ENCODE measurements around the gene NXF1.
"Not testable (repeated sequence)": the region's sequence is repeated elsewhere in the genome, so short reads cannot be mapped to it uniquely, and the experiment has no call there.

NXF1 gene

DNA sequence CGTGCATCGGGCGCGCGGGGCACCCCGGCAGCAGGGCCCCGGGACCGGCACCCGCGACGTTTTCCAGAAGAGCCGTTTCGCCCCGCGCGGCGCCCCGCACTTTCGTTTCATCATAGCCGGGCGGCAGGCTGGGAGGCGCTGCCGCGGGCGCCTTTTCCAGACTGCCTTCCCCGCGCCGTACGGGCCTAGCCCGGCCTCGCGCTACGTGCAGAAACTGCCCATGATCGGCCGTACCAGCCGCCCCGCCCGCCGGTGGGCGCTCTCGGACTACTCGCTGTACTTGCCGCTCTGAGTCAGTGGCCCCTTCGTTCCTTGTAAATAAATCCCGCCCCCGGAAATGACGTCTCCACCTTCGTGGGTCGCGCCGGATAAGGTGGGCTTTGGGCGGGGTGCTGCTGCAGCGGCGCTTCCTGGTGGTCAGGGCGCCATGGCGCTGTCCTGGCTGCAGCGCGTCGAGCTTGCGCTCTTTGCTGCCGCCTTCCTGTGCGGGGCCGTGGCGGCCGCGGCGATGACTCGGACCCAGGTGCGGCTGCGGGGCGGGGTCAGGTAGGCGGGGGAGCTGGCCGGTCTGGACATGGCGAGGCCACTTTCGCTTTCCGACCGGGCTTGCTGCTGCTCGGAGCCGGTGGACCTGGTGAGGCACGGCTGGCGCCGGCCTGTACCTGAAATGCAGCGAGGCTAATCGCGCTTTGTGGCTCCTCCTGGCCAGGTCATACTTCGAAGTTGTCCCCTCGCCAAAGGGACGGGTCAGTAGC lies 18.1 kb downstream of the NXF1 start, which contains the start of gene TMEM179B:
TSS of gene TMEM179B (plus strand) at position 398 of the 755 bp plus-strand sequence. CDS start at position 428, 30 bp downstream.
- peak; percentile 96 for DNase-seq (ENCODE audit: low read depth)

DNA sequence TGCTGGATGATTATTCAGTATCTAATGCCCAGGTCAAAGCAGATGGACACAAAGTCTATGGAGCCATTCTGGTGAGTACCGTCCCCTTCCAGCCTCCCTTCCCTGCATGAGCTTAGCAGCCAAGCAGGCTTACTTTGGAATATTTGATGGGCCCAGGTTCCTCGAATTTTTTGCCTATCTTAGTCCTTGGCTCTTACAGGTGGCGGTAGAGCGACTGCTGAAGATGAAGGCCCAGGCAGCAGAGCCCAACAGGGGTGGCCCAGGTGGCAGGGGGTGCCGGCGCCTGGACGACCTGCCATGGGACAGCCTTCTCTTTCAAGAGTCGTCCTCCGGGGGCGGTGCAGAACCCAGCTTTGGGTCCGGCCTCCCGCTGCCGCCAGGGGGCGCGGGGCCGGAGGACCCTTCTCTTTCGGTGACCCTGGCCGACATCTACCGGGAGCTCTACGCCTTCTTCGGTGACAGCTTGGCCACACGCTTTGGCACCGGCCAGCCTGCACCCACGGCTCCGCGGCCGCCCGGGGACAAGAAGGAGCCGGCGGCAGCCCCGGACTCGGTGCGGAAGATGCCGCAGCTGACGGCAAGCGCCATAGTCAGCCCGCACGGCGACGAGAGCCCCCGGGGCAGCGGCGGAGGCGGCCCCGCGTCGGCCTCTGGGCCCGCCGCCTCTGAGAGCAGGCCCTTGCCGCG lies 18.8 kb downstream of the NXF1 start:
- peak; percentile 62 for DNase-seq (ENCODE audit: low read depth)

GRCh38 chr11:62782753-62783152 lies 22.5 kb downstream of the NXF1 start:
- DNase-seq (ENCODE audit: low read depth), result no peak

DNA sequence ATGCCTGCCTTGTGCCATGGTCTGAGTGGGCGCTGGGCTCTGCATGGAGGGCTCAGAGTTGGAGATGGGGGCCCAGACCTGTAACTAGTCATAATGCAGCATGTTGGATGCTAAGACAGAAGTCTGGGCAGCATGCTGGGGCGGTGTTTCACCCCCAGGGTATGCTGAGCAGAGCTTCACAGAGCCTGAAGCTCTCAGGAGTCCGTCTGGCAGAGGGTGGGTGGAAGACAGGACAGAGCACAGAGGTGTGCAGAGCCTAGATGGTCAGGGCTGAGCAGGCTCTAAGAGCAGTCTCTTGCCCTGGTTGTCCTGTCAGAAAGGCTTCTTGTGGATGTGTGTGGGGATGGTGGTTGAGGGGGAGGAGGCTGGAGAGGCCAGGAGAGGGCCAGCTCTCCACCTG lies 26.8 kb downstream of the NXF1 start:
- no peak for DNase-seq (ENCODE audit: low read depth)

- DNase-seq (ENCODE audit: low read depth), result no peak
These were observed 27.9 kb downstream of the NXF1 start for GRCh38 chr11:62777389-62777788.

DNA sequence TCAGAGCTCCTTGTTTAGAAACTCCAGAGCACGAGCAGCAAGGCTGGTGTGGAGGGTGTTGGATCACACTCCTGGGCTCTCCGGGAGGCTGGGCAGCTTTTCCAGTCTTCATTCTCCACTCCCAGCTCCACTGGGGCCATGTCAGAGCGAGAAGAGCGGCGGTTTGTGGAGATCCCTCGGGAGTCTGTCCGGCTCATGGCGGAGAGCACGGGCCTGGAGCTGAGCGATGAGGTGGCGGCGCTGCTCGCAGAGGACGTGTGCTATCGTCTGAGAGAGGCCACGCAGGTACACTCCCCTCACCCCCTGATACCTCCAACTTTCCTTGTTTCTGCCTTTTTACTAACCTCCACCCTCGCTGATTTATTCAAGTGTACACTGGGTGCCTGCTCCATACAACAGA lies 29.6 kb downstream of the NXF1 start:
- DNase-seq (ENCODE audit: low read depth), result no peak

DNA sequence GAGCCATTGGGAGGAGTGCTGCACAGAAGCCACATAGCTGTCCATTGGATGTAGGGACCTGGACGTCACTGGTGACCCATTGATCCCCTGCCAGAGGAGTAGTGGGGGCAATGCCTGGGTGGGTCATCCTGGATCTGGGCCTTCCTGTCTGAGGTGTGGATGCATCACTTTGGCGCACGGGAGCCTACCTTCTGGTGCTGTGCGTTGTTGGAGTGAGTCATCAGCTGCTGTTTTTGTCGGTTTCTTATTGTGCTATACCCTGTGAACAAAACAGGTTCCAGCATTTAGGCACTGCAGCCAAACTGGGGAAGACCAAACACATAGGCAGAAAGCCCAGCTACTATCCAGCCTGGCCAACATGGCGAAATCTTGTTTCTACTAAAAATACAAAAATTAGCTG lies 30.8 kb downstream of the NXF1 start:
- no peak for DNase-seq (ENCODE audit: low read depth)

DNA sequence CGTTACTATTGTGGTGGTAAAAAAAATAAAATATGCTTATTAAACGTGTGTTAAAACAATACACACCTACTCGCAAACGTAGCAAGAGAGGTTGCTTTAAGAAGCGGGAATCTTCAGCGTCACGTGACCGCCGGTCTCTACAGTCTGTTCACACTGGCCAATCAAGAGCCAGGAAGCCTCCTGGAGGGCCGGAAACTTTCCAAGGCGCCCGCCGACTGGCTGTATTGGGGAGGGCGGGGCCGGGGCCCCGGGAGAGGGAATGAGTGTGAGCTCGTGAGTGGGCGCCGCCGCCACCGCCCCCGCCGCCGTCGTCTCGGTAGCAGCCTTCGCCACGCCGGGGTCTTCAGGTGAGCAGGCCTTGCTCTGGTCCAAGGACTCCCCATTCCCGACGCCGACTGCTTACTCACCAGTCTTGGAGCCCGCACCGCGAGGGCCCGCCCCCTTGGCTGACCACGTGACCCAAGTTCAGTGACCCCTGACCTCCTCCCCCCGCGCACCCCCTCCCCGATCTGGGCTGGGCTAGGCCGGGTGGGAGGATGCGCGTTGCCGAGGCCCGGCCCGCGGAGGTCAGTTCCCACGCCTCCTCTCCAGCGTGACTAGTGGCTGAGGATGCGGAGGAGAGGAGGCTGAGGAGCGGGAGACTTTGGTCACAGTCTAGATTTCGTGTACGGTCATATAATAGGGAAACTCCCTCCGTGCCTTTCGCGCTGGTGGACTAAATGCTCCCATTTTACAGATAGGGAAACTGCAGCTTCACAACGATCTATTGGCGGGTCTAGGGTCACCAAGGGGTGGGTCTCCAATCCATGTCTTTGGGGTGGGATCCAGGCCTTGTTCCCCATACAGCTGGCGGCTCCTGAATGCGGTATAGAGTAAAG lies 33.9 kb downstream of the NXF1 start, which contains the start of gene TAF6L:
TSS of gene TAF6L (plus strand) at position 253 of the 878 bp plus-strand sequence. CDS start 4,388 bp downstream, outside the sequence.
- DNase-seq (ENCODE audit: low read depth), result peak; percentile 95

- DNase-seq (ENCODE audit: low read depth), result no peak
These were observed 34.5 kb downstream of the NXF1 start for GRCh38 chr11:62770778-62771143.

DNA sequence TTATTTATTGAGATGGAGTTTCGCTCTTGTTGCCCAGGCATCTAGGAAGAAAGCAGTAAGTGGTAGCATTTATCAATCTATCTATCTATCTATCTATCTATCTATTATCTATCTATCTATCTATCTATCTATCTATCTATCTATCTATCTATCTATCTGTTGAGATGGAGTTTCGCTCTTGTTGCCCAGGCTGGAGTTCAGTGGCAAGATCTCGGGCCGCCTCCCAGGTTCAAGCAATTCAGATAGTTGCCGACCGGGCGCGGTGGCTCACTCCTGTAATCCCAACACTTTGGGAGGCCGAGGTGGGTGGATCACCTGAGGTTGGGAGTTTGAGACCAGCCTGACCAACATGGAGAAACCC lies 44.4 kb downstream of the NXF1 start:
- DNase-seq (ENCODE audit: low read depth), result not testable (repeated sequence)

DNA sequence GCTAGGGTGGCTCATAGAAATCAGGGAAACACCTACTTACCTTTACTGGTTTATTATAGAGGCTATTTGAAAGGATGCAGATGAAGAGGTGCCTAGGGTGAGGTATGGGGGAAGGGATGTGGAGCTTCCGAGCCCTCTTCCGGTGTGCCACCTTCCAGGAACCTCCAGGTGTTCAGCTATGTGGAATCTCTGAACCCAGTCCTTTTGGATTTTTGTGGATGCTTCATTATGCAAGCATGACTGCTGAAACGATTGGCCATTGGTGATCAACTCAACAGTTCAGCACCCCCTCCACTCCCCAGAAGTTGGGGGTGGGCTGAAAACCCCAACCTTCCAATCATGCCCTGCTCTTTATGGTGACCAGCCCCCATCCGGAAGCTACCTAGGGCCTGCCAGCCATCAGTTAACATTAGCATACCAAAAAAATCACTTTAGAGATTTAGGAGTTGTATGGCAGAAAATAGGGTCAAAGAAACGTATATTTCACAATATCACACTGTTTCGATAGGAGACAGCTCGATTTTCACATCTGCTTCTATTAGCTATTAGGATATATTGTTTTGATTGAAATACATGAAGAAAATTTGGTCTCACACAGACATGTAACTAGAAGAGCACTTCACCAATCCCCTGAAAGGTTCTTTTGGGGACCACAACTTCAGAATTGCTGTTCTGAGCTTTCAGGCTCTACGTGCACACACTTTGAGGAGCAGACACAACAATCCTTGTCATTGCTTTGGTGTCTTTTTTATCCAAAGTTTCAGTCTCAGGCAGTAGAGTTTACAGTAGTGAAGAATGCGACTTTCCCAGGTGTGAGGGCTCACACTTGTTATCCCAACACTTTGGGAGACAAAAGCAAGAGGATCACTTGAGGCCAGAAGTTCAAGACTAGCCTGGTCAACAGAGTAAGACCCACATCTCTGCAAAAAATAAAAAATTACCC lies 47.1 kb downstream of the NXF1 start:
- DNase-seq (ENCODE audit: low read depth), result no peak

- DNase-seq (ENCODE audit: low read depth), result no peak
These were observed 50.1 kb downstream of the NXF1 start for GRCh38 chr11:62755086-62755615.

- DNase-seq (ENCODE audit: low read depth), result peak; percentile 99
These were observed 51.3 kb downstream of the NXF1 start, which contains the start of gene ZBTB3 for GRCh38 chr11:62753736-62754603. ZBTB3 (minus strand) TSS chr11:62754160; CDS start chr11:62753664, 496 bp downstream.

DNA sequence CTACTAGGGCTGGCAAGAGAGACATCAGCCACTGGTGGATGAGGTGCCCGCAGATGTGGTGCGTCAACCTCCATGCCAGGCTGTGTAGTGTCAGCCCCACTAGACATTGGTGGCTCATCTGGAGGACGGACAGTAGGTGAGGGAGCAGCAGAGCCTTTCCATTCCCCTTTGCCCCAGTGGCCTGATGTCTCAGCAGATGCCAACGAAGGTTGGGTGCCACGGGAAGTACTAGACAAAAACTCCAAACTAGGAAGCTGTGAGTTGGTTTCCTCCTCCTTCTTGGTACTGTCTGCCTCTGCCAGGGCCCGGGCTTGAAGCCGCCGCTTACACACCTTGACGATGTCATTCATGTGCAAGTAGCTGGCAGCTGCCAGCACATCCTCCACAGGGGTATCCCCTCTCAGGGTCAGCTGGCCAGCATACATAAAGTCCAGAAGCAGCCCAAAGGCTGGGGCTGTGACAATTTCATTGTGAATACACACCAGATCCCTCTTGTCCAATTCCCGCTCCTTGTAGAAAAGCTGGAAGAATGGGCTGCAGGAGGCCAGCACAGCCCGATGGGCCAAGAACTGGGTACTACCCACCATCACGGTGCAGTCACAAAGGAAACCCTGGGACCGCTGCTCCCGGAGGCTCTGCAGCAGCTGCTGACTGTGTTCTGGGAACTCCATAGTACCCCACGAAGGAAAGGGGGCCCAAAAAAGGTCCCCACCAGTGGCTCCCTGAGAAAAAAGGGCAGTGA lies 52.1 kb downstream of the NXF1 start:
- DNase-seq (ENCODE audit: low read depth), result no peak

DNA sequence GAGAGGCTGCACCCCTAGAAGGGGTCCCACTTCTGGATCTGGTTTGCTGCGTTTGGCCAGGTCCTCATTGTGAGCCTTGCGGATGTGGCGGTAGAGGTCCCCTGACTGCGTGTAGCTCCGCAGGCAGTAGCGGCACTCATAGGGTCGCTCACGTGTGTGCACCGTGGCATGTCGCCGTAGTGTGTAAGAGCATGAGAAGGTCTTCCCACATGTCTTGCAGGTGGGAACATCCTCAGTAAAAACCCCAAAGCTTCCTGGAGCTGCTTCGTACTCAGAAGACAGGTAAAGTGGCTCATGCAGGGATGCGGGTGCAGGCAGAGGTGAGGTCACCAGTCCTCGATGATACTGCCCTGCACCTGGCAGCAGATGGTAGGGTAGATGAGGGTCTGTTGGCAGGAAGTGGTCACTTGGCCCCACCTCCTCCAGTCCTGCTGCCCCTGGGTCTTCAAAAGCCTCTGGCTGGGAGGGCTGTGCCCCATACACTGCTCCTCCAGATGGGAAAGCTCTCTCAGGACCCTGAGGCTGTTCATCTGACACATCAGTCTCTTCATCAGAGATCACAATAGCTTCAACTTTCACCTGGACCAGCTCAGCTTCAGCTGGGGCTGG lies 53.0 kb downstream of the NXF1 start:
- no peak for DNase-seq (ENCODE audit: low read depth)

DNA sequence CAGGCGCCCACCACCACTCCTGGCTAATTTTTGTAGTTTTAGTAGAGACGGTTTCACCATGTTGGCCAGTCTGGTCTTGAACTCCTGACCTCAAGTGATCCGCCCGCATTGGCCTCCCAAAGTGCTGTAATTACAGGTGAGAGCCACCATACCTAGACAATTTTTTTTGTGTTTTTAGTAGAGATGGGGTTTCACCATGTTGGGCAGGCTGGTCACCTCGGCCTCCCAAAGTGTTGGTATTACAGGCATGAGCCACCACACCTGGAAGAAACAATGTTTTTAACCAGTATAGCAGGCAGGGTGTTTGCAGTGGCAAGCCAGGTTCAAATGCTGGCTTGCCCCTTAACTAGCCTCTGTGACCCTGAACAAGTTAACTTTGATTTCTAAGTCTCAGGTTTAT lies 55.3 kb downstream of the NXF1 start:
- DNase-seq (ENCODE audit: low read depth), result not testable (repeated sequence)

GRCh38 chr11:62747475-62748160 lies 57.6 kb downstream of the NXF1 start:
- DNase-seq (ENCODE audit: low read depth), result no peak

Measured in fibroblast of the conjunctiva (primary cell).